ENCODE results near the gene ZC3H8.
"Not testable (repeated sequence)": the region's sequence is repeated elsewhere in the genome, so short reads cannot be mapped to it uniquely, and the experiment has no call there.

Gene ZC3H8

GRCh38 chr2:112254466-112255240 is at the start of gene ZC3H8:
Gene ZC3H8 (minus strand): TSS chr2:112255042. CDS start chr2:112254981, 61 bp downstream.
- DNase-seq: peak; percentile 86 to 95 (median 90)

- no peak for DNase-seq
Measured at GRCh38 chr2:112304298-112304941, 49.6 kb upstream of the ZC3H8 start.

GRCh38 chr2:112301973-112302372 is 47.1 kb upstream of the ZC3H8 start:
- DNase-seq: peak in 1 of 3 experiments; percentile 3

- no peak for DNase-seq
Measured at GRCh38 chr2:112301171-112301584, 46.3 kb upstream of the ZC3H8 start.

- no peak for DNase-seq
Measured at GRCh38 chr2:112296407-112296806, 41.6 kb upstream of the ZC3H8 start.

GRCh38 chr2:112295407-112296078 is 40.7 kb upstream of the ZC3H8 start:
- no peak for DNase-seq

DNA sequence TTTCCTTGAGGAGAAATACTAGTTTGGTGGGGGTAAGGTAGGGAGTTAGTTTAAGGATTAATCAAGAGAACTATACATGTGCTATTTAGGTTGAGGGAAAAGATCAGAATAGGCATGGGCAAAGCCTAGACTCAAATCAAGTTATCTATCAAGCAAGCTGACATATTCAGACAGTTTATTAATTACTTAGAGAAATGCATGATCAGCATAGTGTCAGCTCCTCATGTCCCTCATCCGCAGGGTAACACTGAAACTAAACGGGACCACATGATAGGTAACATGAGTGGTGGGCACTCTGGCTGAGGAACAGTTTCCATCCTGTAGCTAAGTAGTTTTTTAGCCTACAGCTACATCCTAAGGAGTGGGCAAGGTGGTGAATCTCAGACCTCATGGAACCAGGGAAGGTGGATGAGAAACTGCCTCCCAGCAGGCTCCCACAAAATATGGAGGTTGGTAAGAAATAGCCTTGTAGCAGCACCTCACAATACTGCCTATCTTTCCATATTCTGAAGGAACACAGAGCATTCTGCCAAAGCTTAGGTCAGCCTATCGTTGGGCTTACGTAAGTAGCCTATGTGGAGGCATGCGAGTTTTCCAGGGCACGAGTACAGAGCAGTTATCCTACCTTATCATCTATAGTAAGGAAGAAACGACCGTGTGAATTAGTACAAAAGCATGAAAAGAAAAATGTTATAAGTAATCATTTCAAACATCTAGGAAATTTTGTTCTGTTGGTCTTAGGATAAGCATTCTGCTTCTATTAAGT is 39.0 kb upstream of the ZC3H8 start:
- DNase-seq: no peak

DNA sequence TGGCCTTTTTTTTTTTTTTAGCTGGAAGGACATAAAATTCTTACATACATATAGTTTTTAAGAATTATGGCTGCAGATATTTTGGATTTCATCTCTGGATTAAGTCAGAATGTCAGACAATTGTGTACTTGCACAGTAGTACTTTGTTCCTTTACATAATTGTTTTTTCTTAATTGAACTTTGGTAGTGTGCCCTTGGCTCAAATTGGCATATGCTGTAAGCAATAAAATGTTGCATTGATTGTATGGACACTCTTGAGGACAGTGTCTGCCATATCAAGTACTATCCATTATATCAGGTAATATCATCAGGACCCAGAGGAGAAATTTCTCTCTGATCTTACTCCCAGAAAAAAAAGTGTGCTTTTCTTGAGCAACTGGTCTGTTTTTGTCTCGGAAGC is 35.8 kb upstream of the ZC3H8 start:
- DNase-seq: no peak

- DNase-seq: no peak
Measured at GRCh38 chr2:112290088-112290487, 35.2 kb upstream of the ZC3H8 start.

- not testable (repeated sequence) for DNase-seq
Measured at GRCh38 chr2:112283535-112283934, 28.7 kb upstream of the ZC3H8 start.

DNA sequence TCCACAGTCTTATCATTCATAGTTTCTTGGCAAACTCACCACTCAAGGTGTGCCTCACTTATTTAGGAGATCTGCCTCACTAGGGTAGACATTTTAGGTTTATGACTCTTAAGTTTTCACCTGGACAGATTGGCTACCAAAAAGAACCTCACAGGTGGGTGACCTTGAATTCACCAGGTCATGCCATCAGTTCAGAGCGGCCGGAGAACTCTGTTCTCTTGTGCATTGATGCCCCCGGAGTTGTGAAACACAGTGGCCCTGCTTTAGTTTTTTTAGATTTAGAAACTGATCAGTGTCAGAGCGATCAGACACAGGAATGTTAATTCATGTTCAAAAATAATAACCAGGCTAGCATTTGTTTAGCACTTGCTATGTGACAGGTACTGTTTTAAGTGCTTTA is 27.2 kb upstream of the ZC3H8 start:
- DNase-seq: not testable (repeated sequence)

- no peak for DNase-seq
Measured at GRCh38 chr2:112277596-112278220, 22.9 kb upstream of the ZC3H8 start.

DNA sequence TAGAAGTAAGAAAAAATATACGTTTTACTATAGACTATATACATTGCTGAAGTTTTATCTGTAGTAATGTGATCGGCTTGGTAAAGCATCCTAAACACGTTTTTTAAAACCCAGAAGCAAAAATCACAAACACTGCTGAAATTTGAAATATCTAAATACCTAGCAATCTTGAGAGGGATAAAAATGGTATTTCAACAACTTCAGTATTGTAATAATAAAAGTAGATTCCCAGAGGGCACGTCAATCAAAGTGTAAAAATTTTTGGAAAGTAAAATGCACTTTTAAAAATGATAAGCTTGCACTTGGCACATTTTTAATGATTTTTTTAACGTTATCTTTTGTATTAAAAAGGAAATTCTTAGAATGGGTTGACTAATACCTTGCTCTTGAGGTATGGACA is 22.1 kb upstream of the ZC3H8 start:
- no peak for DNase-seq

DNA sequence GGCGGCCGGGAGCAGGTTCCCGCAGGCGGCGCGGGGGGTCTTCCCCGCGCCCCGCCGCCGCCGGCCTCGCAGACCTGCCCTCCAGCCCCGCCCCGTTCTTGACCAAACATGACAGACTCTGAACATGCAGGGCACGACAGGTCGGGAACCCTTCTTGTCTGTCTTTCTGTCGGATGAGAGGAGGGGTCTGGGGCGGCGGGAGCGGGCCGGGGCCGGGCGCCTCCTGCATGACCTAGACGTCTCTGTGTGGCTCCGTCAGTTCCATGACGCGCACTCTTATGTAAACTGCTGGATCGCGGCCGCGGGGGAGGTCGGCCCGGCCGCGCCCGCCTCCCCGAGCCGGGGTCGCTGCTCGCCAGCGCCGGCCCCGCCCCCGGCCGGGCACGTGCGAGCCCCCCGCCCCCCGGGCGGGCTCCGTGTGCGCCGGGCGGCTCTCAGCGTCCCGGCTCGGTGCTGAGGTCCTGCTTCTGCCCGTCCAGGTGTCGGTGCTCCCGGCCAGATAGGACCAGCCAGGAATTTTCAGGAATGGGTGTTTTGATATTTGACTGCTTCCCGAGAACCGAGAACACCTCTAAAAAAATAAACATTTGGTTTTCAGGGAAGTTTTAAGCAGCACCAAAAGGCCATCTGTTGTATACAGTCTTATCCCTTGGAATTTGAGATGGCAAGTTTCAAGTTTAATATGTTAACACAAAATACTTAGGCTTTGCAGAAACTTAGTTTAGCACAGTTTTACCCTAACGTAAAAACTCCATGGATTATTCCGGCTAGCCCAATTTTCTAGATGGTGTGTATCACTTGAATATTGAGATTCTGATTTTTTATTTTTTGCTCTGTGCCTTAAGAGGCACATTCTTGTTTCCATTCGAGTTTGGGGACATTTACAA is 21.3 kb upstream of the ZC3H8 start:
- DNase-seq: peak; percentile 67 to 91 (median 83)

DNA sequence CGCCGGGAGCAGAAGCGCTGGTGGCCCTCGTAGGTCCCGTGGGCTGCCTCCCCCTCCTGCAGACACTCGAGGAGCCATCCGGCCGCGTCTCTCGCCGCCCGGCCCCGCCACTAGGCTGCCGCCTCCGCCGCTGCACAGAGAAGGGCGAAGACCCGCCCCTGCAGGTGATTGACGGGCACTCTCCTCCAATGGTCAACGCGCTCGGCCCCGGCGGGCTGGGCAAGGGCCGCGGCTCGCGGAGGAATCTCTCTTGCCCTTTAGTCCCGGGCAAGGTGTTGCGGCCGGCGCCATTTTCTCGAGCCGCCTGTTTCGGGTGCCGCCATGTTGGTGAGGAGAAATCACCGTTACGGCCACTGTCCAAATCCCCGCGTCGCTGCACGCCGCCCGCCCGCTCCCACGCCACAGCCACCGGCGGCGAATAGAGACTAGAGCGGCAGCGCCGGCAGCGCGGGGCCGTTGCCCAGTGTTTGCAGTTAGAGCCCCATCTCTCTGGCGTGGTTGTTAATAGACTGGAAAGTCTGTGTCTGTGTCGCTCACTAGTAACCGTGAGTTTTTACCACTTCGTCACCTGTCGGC is 20.6 kb upstream of the ZC3H8 start, which contains the start of gene ZC3H6:
Gene ZC3H6, plus strand, starts transcription at position 287 of the 576 bp plus-strand sequence. CDS start 398 bp downstream, outside the sequence.
- DNase-seq: peak; percentile 95 to 98 (median 98)

- DNase-seq: no peak
Measured at GRCh38 chr2:112273349-112273748, 18.5 kb upstream of the ZC3H8 start.

DNA sequence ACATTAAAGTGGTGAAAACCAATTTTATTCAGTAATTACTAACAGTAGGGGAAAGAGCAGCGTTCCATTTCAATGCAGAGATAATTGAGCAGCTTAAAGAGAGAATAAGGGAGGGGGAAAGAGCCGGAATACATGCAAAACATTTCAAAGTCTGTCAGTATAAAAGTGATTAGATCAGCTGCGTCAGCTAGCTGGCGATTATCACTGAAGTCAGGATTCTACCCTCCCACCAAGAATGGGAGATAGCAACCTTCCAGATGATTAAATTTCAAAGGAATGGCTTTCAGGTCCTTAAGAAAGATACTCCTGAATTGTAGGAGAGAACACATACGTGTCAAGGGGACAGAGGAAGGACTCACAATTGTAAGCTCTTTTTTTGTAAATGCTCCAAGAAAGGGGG is 17.8 kb upstream of the ZC3H8 start:
- no peak for DNase-seq

- DNase-seq: no peak
Measured at GRCh38 chr2:112268547-112268946, 13.7 kb upstream of the ZC3H8 start.

DNA sequence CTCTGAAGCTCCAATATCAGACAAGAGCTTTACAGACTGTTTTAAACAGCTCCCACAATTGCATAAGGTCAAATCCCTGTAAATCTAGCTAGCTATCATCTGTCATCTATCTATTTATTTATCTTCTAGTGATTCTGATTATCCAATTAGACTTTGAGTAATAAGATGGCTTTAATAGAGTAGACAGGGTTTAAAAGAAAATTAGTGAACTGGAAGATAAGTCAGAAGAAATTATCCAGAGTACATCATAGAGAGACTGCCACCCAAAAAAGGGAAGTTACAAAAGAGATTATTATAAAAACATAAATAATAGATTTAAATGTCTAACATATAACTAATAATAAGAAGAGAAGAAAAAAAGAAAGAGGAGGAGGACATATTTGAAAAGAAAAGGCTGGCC is 8.0 kb upstream of the ZC3H8 start:
- no peak for DNase-seq

GRCh38 chr2:112260295-112260625 is 5.4 kb upstream of the ZC3H8 start:
- DNase-seq: no peak

Measured in NCI-H1417 (cell line).